ENCODE results near the gene KRTAP10-7.
"Not testable (repeated sequence)": the region's sequence is repeated elsewhere in the genome, so short reads cannot be mapped to it uniquely, and the experiment has no call there.

KRTAP10-7 gene

DNA sequence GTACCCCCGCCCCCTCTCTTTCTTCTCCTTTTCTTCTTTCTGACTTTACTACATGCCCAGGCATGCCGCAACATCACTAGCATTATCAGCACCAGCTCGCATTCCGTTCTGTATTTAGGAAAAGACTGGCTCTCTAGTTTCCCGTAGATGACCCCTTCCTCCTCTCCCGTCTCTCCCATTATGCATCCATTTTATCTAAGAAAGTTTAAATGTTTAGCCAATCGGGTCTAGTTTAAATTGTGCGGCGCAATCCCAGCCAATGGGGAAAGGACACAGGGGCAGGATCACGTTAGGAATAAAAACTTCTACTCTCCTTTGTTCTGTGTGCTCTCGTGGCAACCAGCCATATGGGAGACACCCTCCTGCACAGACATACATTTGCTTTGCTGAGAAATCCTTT is 2.3 kb upstream of the KRTAP10-7 start:
- no peak overlapping the region for H3K27ac ChIP-seq
- peaks cover 33% of the 10 kb centered on the region for H3K27me3 ChIP-seq
- no peaks in the 10 kb centered on the region for H3K36me3 ChIP-seq
- TF ChIP-seq, protein P1, sequence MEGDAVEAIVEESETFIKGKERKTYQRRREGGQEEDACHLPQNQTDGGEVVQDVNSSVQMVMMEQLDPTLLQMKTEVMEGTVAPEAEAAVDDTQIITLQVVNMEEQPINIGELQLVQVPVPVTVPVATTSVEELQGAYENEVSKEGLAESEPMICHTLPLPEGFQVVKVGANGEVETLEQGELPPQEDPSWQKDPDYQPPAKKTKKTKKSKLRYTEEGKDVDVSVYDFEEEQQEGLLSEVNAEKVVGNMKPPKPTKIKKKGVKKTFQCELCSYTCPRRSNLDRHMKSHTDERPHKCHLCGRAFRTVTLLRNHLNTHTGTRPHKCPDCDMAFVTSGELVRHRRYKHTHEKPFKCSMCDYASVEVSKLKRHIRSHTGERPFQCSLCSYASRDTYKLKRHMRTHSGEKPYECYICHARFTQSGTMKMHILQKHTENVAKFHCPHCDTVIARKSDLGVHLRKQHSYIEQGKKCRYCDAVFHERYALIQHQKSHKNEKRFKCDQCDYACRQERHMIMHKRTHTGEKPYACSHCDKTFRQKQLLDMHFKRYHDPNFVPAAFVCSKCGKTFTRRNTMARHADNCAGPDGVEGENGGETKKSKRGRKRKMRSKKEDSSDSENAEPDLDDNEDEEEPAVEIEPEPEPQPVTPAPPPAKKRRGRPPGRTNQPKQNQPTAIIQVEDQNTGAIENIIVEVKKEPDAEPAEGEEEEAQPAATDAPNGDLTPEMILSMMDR (IDR thresholded peaks at IDR 0.05), result no peak
- H3K4me3 ChIP-seq (ENCODE audit: low read depth in 1 of 2, low read length in 1 of 2), result no peak overlapping the region
- no peaks in the 10 kb centered on the region for H3K4me1 ChIP-seq (ENCODE audit: control insufficient read depth in 1 of 2, insufficient read depth in 1 of 2, low read depth in 1 of 2, low read length in 1 of 2)
- H3K9me3 ChIP-seq, result no peaks in the 10 kb centered on the region

DNA sequence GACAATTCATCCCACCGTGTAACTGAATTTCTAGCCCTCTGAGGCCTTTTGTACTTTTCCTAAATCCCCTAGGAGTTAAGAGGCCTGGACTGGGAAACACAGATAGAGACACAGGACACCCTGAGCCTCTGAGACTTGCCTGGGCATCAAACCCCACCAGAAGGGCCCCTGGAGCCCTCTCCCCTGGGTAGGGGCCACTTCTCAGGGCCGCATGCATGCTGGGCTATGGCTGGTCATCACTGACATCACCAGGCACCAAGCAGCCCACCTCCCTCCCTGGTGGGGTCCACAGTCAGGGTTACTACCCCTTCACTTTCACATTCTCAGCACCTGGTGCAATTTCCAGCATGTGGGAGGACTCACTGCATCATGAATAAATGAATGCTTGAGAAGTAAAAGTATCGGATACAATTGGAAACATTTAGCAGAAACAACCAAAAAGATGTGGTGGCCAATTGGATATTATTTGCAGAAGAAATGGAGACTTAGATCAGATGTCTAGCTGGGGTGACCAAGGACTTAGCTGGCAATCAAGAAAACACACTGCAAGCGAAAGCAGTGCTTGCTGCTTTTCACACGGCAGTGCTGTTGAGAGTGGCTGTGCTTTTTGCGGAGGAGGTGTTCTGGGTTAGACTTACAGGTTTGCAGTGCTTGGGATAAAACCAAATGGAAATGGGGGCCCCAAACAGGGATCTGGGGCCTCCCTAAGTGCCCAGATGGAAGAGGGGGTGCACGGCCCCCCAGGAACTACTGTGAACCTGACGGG is 950 bp upstream of the KRTAP10-7 start:
- peaks cover 31% of the 10 kb centered on the region for H3K27me3 ChIP-seq
- H3K9me3 ChIP-seq, result no peaks in the 10 kb centered on the region
- TF ChIP-seq, protein P1 (IDR thresholded peaks at IDR 0.05), result no peak
- no peak overlapping the region for H3K27ac ChIP-seq
- H3K4me1 ChIP-seq (ENCODE audit: control insufficient read depth in 1 of 2, insufficient read depth in 1 of 2, low read depth in 1 of 2, low read length in 1 of 2), result no peaks in the 10 kb centered on the region
- H3K4me3 ChIP-seq (ENCODE audit: low read depth in 1 of 2, low read length in 1 of 2), result no peak overlapping the region
- no peaks in the 10 kb centered on the region for H3K36me3 ChIP-seq

DNA sequence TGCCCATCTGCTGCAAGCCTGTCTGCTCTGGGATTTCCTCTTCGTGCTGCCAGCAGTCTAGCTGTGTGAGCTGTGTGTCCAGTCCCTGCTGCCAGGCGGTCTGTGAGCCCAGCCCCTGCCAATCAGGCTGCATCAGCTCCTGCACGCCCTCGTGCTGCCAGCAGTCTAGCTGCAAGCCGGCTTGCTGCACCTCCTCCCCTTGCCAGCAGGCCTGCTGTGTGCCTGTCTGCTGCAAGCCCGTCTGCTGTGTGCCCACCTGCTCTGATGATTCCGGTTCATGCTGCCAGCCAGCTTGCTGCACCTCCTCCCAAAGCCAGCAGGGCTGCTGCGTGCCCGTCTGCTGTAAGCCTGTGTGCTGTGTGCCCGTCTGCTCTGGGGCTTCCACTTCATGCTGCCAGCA is 694 bp downstream of the KRTAP10-7 start:
- not testable (repeated sequence) for H3K4me3 ChIP-seq (ENCODE audit: low read depth in 1 of 2, low read length in 1 of 2); H3K4me1 ChIP-seq (ENCODE audit: control insufficient read depth in 1 of 2, insufficient read depth in 1 of 2, low read depth in 1 of 2, low read length in 1 of 2); H3K27ac ChIP-seq; H3K36me3 ChIP-seq; H3K9me3 ChIP-seq
- H3K27me3 ChIP-seq, result peaks cover 21% of the 10 kb centered on the region

DNA sequence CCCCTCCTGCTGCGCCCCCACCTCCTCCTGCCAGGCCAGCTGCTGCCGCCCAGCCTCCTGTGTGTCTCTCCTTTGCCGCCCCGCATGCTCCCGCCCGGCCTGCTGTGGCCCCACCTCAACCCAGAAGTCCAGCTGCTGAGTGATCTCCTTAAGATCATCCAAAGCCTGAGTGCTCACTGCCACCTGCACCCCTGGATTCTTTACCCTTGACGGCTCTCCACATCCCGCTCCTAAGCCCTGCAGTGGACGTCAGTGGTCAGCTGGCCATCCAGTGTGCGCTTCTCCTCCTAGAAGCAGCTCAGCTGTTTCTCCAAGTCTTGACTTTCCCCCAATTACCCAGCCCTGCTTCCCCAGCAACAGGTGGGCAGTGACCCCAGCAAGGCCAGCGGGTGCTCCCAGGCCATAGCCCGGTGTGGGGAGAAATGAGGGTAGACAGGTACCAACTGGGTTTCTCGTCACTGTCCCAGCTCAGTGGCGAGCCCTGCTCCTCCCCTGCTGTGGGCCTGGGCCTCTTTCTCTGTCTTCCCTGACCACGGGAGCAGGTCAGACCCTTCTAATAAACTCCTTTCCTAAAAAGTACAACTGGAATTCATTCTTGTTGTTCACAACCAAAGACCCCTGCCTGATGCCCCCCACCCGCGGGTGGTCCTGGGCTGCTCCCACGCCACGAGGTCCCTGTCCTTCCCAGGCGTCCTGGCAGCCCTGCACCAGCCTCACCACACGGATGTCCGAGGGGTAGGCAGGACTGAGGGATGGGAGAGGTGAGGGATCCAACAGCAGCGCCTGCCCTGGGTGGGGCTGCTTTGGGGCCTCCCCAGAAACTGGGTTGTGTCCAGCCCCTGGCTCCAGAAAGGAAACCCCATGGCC is 1.4 kb downstream of the KRTAP10-7 start:
- H3K4me3 ChIP-seq (ENCODE audit: low read depth in 1 of 2, low read length in 1 of 2), result no peak overlapping the region
- H3K27ac ChIP-seq, result no peak overlapping the region
- H3K4me1 ChIP-seq (ENCODE audit: control insufficient read depth in 1 of 2, insufficient read depth in 1 of 2, low read depth in 1 of 2, low read length in 1 of 2), result no peaks in the 10 kb centered on the region
- H3K36me3 ChIP-seq, result no peaks in the 10 kb centered on the region
- peaks cover 22% of the 10 kb centered on the region for H3K27me3 ChIP-seq
- TF ChIP-seq, protein P1 (IDR thresholded peaks at IDR 0.05), result no peak
- no peaks in the 10 kb centered on the region for H3K9me3 ChIP-seq

DNA sequence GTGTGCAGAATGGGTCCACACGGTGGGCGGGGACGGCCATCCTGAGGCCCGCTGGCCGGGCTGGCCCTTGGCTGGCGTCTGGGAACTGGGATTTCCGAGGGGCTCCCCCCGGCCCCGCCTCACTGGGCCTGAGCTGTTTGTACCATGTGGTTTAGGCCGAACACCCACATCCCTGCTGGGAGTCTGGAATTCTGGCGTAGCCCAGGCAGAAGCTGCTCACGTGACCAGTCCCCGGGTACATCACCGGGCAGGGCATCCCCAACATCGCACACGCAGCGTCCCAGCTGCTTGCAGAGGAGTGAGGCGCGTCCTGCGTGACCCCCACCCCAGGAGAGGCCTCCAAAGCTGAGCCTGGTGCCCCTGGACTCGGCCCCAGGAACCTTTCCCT is 2.1 kb downstream of the KRTAP10-7 start:
- H3K9me3 ChIP-seq, result no peaks in the 10 kb centered on the region
- no peaks in the 10 kb centered on the region for H3K4me1 ChIP-seq (ENCODE audit: control insufficient read depth in 1 of 2, insufficient read depth in 1 of 2, low read depth in 1 of 2, low read length in 1 of 2)
- H3K27me3 ChIP-seq, result peaks cover 22% of the 10 kb centered on the region
- TF ChIP-seq, protein P1 (IDR thresholded peaks at IDR 0.05), result no peak
- no peak overlapping the region for H3K27ac ChIP-seq
- no peaks in the 10 kb centered on the region for H3K36me3 ChIP-seq
- no peak overlapping the region for H3K4me3 ChIP-seq (ENCODE audit: low read depth in 1 of 2, low read length in 1 of 2)

Data from neutrophil (primary cell).